ENCODE data around the gene PDZD2. TPM values are rescaled to one million over a fixed set of nuclear protein-coding genes. Genes with fewer than 3 reads are reported as not detected.

The PDZD2 gene
- total RNA-seq, 1 donor from 2014 or later: 6.7 TPM

GRCh38 chr5:31908396-31908795 lies 269.5 kb downstream of the PDZD2 start:
- DNase-seq (ENCODE audit: low read depth): no peak
- H3K27me3 ChIP-seq (ENCODE audit: control insufficient read depth, insufficient read depth, low read length): no peaks in the 10 kb centered on the region
- no peaks in the 10 kb centered on the region for H3K36me3 ChIP-seq (ENCODE audit: control insufficient read depth, insufficient read depth, low read length)
- no peak for TF ChIP-seq CTCF (IDR thresholded peaks at IDR 0.05; ENCODE audit: insufficient read depth, low read length, poor library complexity, severe bottlenecking)
- H3K4me3 ChIP-seq (ENCODE audit: low read depth, low read length): no peak overlapping the region

- H3K36me3 ChIP-seq (ENCODE audit: control insufficient read depth, insufficient read depth, low read length): no peaks in the 10 kb centered on the region
- TF ChIP-seq CTCF (IDR thresholded peaks at IDR 0.05; ENCODE audit: insufficient read depth, low read length, poor library complexity, severe bottlenecking): no peak
- DNase-seq (ENCODE audit: low read depth): no peak
- no peak overlapping the region for H3K4me3 ChIP-seq (ENCODE audit: low read depth, low read length)
- no peaks in the 10 kb centered on the region for H3K27me3 ChIP-seq (ENCODE audit: control insufficient read depth, insufficient read depth, low read length)
Measured at GRCh38 chr5:31909073-31909472, 270.1 kb downstream of the PDZD2 start.

- no peaks in the 10 kb centered on the region for H3K36me3 ChIP-seq (ENCODE audit: control insufficient read depth, insufficient read depth, low read length)
- no peak for TF ChIP-seq CTCF (IDR thresholded peaks at IDR 0.05; ENCODE audit: insufficient read depth, low read length, poor library complexity, severe bottlenecking)
- H3K4me3 ChIP-seq (ENCODE audit: low read depth, low read length): no peak overlapping the region
- H3K27me3 ChIP-seq (ENCODE audit: control insufficient read depth, insufficient read depth, low read length): no peaks in the 10 kb centered on the region
- no peak for DNase-seq (ENCODE audit: low read depth)
Measured at GRCh38 chr5:31911291-31912265, 272.6 kb downstream of the PDZD2 start.

GRCh38 chr5:31913808-31914207 lies 274.9 kb downstream of the PDZD2 start:
- Histone ChIP-seq H3K4me3 (ENCODE audit: low read depth, low read length) (no peak overlapping the region), H3K27me3 (ENCODE audit: control insufficient read depth, insufficient read depth, low read length) (no peaks in the 10 kb centered on the region), H3K36me3 (ENCODE audit: control insufficient read depth, insufficient read depth, low read length) (no peaks in the 10 kb centered on the region)
- DNase-seq (ENCODE audit: low read depth): no peak
- TF ChIP-seq CTCF (IDR thresholded peaks at IDR 0.05; ENCODE audit: insufficient read depth, low read length, poor library complexity, severe bottlenecking): no peak

GRCh38 chr5:31916327-31916726 lies 277.4 kb downstream of the PDZD2 start:
- H3K36me3 ChIP-seq (ENCODE audit: control insufficient read depth, insufficient read depth, low read length): no peaks in the 10 kb centered on the region
- H3K27me3 ChIP-seq (ENCODE audit: control insufficient read depth, insufficient read depth, low read length): no peaks in the 10 kb centered on the region
- DNase-seq (ENCODE audit: low read depth): no peak
- TF ChIP-seq CTCF (IDR thresholded peaks at IDR 0.05; ENCODE audit: insufficient read depth, low read length, poor library complexity, severe bottlenecking): no peak
- no peak overlapping the region for H3K4me3 ChIP-seq (ENCODE audit: low read depth, low read length)

All from kidney epithelial cell (primary cell).